ENCODE results near the gene RNU4-1. TPM values are rescaled to one million over a fixed set of nuclear protein-coding genes. Genes with fewer than 3 reads are reported as not detected.
"Not testable (repeated sequence)": the region's sequence is repeated elsewhere in the genome, so short reads cannot be mapped to it uniquely, and the experiment has no call there.

Gene RNU4-1
- total and polyA plus RNA-seq, 11 donors, result 376 to 4,299 (median 1,541) TPM; not detected in 4

DNA sequence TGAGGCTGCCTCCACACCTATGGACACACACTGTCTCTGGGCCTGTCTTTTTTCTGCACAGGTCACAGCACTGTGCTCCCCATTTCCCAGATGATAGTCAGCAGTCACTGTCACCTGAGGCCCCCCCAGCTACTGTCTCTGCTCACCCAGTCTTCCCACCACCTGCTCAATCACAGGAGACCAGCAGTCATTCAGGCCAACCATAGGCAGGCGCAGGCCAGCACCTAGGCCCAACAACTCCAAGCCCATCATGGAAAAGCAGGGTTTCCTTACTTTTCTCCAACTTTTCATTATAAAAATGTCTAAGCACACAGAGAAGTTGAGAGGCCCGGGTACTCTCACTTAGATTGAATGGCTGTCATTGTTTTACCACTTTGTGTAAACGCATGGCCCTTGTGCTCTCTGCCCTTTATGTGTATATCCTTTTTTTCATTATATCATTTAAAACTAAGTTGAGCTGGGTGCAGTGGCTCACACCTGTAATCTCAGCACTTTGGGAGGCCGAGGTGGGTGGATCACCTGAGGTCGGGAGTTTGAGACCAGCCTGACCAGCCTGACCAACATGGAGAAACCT is 34.6 kb downstream of the RNU4-1 start:
- Histone ChIP-seq H3K9me3 (no peaks in the 10 kb centered on the region), H3K4me3 (no peak overlapping the region), H3K27me3 (no peaks in the 10 kb centered on the region), H3K4me1 (peaks cover 21 to 100% (median 94%) of the 10 kb centered on the region in 12 donors), H3K36me3 (peaks cover 0 to 29% (median 7%) of the 10 kb centered on the region in 9 donors), H3K27ac (peak overlapping the region; percentile 14 to 97 (median 86))
- DNase-seq, result no peak
- TF ChIP-seq POLR2A (IDR thresholded peaks at IDR 0.05), result no peak
- TF ChIP-seq, protein P1, sequence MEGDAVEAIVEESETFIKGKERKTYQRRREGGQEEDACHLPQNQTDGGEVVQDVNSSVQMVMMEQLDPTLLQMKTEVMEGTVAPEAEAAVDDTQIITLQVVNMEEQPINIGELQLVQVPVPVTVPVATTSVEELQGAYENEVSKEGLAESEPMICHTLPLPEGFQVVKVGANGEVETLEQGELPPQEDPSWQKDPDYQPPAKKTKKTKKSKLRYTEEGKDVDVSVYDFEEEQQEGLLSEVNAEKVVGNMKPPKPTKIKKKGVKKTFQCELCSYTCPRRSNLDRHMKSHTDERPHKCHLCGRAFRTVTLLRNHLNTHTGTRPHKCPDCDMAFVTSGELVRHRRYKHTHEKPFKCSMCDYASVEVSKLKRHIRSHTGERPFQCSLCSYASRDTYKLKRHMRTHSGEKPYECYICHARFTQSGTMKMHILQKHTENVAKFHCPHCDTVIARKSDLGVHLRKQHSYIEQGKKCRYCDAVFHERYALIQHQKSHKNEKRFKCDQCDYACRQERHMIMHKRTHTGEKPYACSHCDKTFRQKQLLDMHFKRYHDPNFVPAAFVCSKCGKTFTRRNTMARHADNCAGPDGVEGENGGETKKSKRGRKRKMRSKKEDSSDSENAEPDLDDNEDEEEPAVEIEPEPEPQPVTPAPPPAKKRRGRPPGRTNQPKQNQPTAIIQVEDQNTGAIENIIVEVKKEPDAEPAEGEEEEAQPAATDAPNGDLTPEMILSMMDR (IDR thresholded peaks at IDR 0.05), result no peak
- intact Hi-C loops (cut with DNase I), result no loop called here
- 84 to 90% (median 87%) methylated on average over 5 of the region's 5 CpGs for WGBS, 4 donors
- no peak for ATAC-seq

- H3K36me3 ChIP-seq, result peaks cover 0 to 29% (median 7%) of the 10 kb centered on the region in 9 donors
- TF ChIP-seq, protein P1 (IDR thresholded peaks at IDR 0.05), result peak in 1 of 12 donors; percentile 14
- peak in 1 of 2 donors; percentile 33 for TF ChIP-seq POLR2A (IDR thresholded peaks at IDR 0.05)
- no peaks in the 10 kb centered on the region for H3K27me3 ChIP-seq
- ATAC-seq (peak; percentile 74 to 82 (median 80)), DNase-seq (peak; percentile 74 to 85 (median 76))
- intact Hi-C loops (cut with DNase I), result no loop called here
- peaks cover 21 to 100% (median 92%) of the 10 kb centered on the region in 12 donors for H3K4me1 ChIP-seq
- WGBS, 4 donors, result 9 to 20% (median 10%) methylated on average over 8 to 9 of the region's 9 CpGs
- peak overlapping the region; percentile 81 to 97 (median 86) for H3K27ac ChIP-seq
- H3K4me3 ChIP-seq, result peak overlapping the region in 3 of 12 donors; percentile 6 to 20 (median 14)
- no peaks in the 10 kb centered on the region for H3K9me3 ChIP-seq
These were observed 35.8 kb downstream of the RNU4-1 start for GRCh38 chr12:120257041-120257821.

GRCh38 chr12:120254809-120255208 is 38.2 kb downstream of the RNU4-1 start:
- WGBS, 4 donors, result 57 to 70% (median 61%) methylated on average over 7 of the region's 7 CpGs
- ATAC-seq (peak in 2 of 4 donors; percentile 4 to 56), DNase-seq (no peak)
- Histone ChIP-seq H3K9me3 (no peaks in the 10 kb centered on the region), H3K36me3 (peaks cover 0 to 14% (median 7%) of the 10 kb centered on the region in 9 donors), H3K4me1 (peaks cover 21 to 100% (median 91%) of the 10 kb centered on the region in 12 donors), H3K4me3 (no peak overlapping the region), H3K27ac (peak overlapping the region; percentile 81 to 97 (median 86)), H3K27me3 (no peaks in the 10 kb centered on the region)
- intact Hi-C loops (cut with DNase I), result no loop called here
- TF ChIP-seq, protein P1 (IDR thresholded peaks at IDR 0.05), result peak in 10 of 12 donors; percentile 11 to 55 (median 34)
- no peak for TF ChIP-seq POLR2A (IDR thresholded peaks at IDR 0.05)

- H3K4me3 ChIP-seq, result peak overlapping the region in 1 of 12 donors; percentile 28
- DNase-seq, result peak in 1 of 5 donors; percentile 30
- 68 to 74% (median 71%) methylated on average over 6 of the region's 6 CpGs for WGBS, 4 donors
- H3K4me1 ChIP-seq, result peaks cover 21 to 99% (median 90%) of the 10 kb centered on the region in 12 donors
- intact Hi-C loops (cut with DNase I); H3K27me3 ChIP-seq; H3K9me3 ChIP-seq: not testable (repeated sequence)
- H3K36me3 ChIP-seq, result peaks cover 0 to 13% (median 7%) of the 10 kb centered on the region in 9 donors
- ATAC-seq, result peak in 2 of 4 donors; percentile 38 to 43
- H3K27ac ChIP-seq, result peak overlapping the region; percentile 58 to 97 (median 86)
These were observed 39.7 kb downstream of the RNU4-1 start for GRCh38 chr12:120253313-120253712.
